Natural killer cell (primary cell): Measurements from ENCODE around the gene ESR2. TPM values are rescaled to one million over a fixed set of nuclear protein-coding genes. Genes with fewer than 3 reads are reported as not detected.
A peak's percentile ranks its signal among the peaks of the same experiment; 100 is the strongest.

Experiments used
- ATAC-seq, 3 donors: fragments of 150-1000 bp in 2 of 3; fragments of 200-7000 bp in 1 of 3; cut with Tn5 transposase; 1 replicate in 1 of 3; 2 replicates in 2 of 3; pipeline ENCODE4 v1.10.0; 2021; ENCODE audit warnings: mild to moderate bottlenecking in 2 of 3, moderate library complexity in 2 of 3
- DNase-seq, 2 donors: peaks; one replicate each; pipeline versions ENCODE4 v3.0.0 to v3.0.0-alpha.2; 2013 to 2021; ENCODE audit warnings: mixed read lengths in 1 of 2
- H3K27ac ChIP-seq: one replicate; pipeline ENCODE4 v1.5.1; 2013; ENCODE audit warnings: mild to moderate bottlenecking, low read length
- H3K27me3 ChIP-seq: one replicate; pipeline ENCODE4 v1.6.1; 2013; ENCODE audit warnings: low read length; ENCODE audit not compliant: control insufficient read depth, insufficient read depth
- H3K36me3 ChIP-seq: one replicate; pipeline ENCODE4 v1.6.1; 2013; ENCODE audit warnings: low read length; ENCODE audit not compliant: control insufficient read depth, insufficient read depth
- H3K4me1 ChIP-seq: one replicate; pipeline ENCODE4 v1.6.1; 2013; ENCODE audit warnings: low read length; ENCODE audit not compliant: control insufficient read depth, insufficient read depth
- H3K4me3 ChIP-seq: one replicate; pipeline ENCODE4 v1.5.1; 2013; ENCODE audit warnings: low read length
- H3K9me3 ChIP-seq: one replicate; pipeline ENCODE4 v1.6.1; 2013; ENCODE audit warnings: low read length; ENCODE audit not compliant: control insufficient read depth, insufficient read depth
- H3K27ac Mint-ChIP-seq, 2 donors: one replicate each; pipeline ENCODE4 v1.8.0; 2022; ENCODE audit warnings: mild to moderate bottlenecking in 2 of 2, mixed read lengths in 2 of 2, moderate library complexity in 1 of 2
- H3K27me3 Mint-ChIP-seq, 2 donors: one replicate each; pipeline ENCODE4 v1.8.0; 2022; ENCODE audit warnings: low read depth in 2 of 2, mixed read lengths in 2 of 2
- H3K36me3 Mint-ChIP-seq: one replicate; pipeline ENCODE4 v1.8.0; 2022; ENCODE audit warnings: mixed read lengths
- H3K4me1 Mint-ChIP-seq, 2 donors: one replicate each; pipeline ENCODE4 v1.8.0; 2022; ENCODE audit warnings: mixed read lengths in 2 of 2
- H3K4me3 Mint-ChIP-seq: one replicate; pipeline ENCODE4 v1.8.0; 2022; ENCODE audit warnings: mild to moderate bottlenecking, moderate library complexity, mixed read lengths
- H3K9me3 Mint-ChIP-seq, 2 donors: one replicate each; pipeline ENCODE4 v1.8.0; 2022; ENCODE audit warnings: mixed read lengths in 2 of 2
- WGBS: methylation state at CpG from one replicate; pipeline ENCODE4 v1.1.7; 2013; ENCODE audit warnings: missing lambda C conversion rate; ENCODE audit not compliant: insufficient coverage; 5-methylcytosine and 5-hydroxymethylcytosine counted together
- intact Hi-C: fragments of 100-400 bp; cut with micrococcal nuclease; formaldehyde crosslinking; loops from one replicate; pipeline ENCODE4 v1.14.2; 2022
- total RNA-seq, 4 donors: library from RNA; stranded (reverse); fragments of 120-200 nt in 1 of 4; gene quantifications; one replicate each; pipeline versions ENCODE4 v1.2.3 to v1.2.4, GENCODE V29; 2013 to 2022
- TF ChIP-seq, protein P1 (sequence below): fragments of 200-600 bp; IDR thresholded peaks from one replicate; pipeline ENCODE4 v1.8.0; 2022; ENCODE audit warnings: antibody characterized with exemption

ESR2 gene
- total RNA-seq, 3 donors from 2014 or later (not counting 1 experiment from before 2014, with no cell fraction given): 0.53 TPM; not detected in 2

GRCh38 chr14:64088647-64088964, 205.6 kb downstream of the ESR2 start:
- Histone ChIP-seq H3K4me3 (no peak overlapping the region), H3K27ac (no peak overlapping the region), H3K4me1 (no peaks in the 10 kb centered on the region), H3K9me3 (no peaks in the 10 kb centered on the region), H3K36me3 (peaks cover 64% of the 10 kb centered on the region), H3K27me3 (no peaks in the 10 kb centered on the region)
- TF ChIP-seq, protein P1, sequence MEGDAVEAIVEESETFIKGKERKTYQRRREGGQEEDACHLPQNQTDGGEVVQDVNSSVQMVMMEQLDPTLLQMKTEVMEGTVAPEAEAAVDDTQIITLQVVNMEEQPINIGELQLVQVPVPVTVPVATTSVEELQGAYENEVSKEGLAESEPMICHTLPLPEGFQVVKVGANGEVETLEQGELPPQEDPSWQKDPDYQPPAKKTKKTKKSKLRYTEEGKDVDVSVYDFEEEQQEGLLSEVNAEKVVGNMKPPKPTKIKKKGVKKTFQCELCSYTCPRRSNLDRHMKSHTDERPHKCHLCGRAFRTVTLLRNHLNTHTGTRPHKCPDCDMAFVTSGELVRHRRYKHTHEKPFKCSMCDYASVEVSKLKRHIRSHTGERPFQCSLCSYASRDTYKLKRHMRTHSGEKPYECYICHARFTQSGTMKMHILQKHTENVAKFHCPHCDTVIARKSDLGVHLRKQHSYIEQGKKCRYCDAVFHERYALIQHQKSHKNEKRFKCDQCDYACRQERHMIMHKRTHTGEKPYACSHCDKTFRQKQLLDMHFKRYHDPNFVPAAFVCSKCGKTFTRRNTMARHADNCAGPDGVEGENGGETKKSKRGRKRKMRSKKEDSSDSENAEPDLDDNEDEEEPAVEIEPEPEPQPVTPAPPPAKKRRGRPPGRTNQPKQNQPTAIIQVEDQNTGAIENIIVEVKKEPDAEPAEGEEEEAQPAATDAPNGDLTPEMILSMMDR: no peak
- H3K4me1 Mint-ChIP-seq: peaks cover 0 to 7% of the 10 kb centered on the region in 2 donors
- ATAC-seq: no peak
- no peak for DNase-seq
- no peaks in the 10 kb centered on the region for H3K9me3 Mint-ChIP-seq
- H3K27ac Mint-ChIP-seq: no peak overlapping the region
- H3K36me3 Mint-ChIP-seq: peaks cover 6% of the 10 kb centered on the region
- intact Hi-C loops: no loop called here
- H3K27me3 Mint-ChIP-seq: no peaks in the 10 kb centered on the region
- no peak overlapping the region for H3K4me3 Mint-ChIP-seq

- no peak for DNase-seq
- peaks cover 23% of the 10 kb centered on the region for H3K36me3 Mint-ChIP-seq
- peaks cover 60% of the 10 kb centered on the region for H3K36me3 ChIP-seq
Measured at GRCh38 chr14:64082837-64083236, 211.3 kb downstream of the ESR2 start.

DNA sequence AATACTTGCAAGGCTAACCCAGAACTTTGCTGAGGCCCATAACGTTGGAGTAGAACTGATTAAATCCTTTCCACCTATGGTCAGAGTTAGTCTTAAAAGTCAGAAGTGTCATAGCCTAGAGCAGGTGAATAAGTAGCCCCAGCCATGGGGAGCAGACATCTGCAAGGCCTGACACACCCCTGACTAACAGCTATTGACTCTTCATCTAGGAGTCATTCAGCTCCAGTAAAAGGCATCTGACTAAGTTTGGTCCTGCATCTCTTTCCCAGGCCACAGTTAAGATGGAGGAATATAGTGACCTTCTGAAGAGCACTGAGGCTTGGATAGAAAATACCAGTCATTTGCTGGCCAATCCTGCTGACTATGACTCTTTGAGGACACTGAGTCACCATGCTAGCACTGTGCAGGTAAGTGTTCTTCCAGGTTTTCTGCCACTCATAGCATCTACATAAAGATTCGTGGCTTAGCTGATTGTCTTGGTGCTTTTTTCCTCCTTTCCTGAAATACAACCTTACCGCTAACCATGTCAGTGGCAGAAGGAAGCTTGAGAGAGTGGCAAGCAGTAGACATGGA, 212.9 kb downstream of the ESR2 start:
- Mint-ChIP-seq H3K27me3 (no peaks in the 10 kb centered on the region), H3K9me3 (no peaks in the 10 kb centered on the region), H3K4me3 (no peak overlapping the region), H3K4me1 (peaks cover 4 to 6% of the 10 kb centered on the region in 2 donors), H3K36me3 (peaks cover 23% of the 10 kb centered on the region), H3K27ac (no peak overlapping the region)
- no peak overlapping the region for H3K27ac ChIP-seq
- DNase-seq: no peak
- H3K4me3 ChIP-seq: no peak overlapping the region
- WGBS: 100% methylated on average over 2 of the region's 3 CpGs
- ATAC-seq: no peak
- no peaks in the 10 kb centered on the region for H3K27me3 ChIP-seq
- peaks cover 57% of the 10 kb centered on the region for H3K36me3 ChIP-seq
- intact Hi-C loops: no loop called here
- H3K4me1 ChIP-seq: no peaks in the 10 kb centered on the region
- TF ChIP-seq, protein P1: no peak
- no peaks in the 10 kb centered on the region for H3K9me3 ChIP-seq

More at GRCh38 chr14:64082837-64083236, 211.3 kb downstream of the ESR2 start:
- Mint-ChIP-seq H3K27ac (peak overlapping the region in 1 of 2 donors; percentile 18), H3K9me3 (no peaks in the 10 kb centered on the region), H3K4me3 (no peak overlapping the region), H3K27me3 (no peaks in the 10 kb centered on the region), H3K4me1 (peaks cover 4 to 7% of the 10 kb centered on the region in 2 donors)
- intact Hi-C loops: no loop called here
- no peaks in the 10 kb centered on the region for H3K9me3 ChIP-seq
- no peaks in the 10 kb centered on the region for H3K4me1 ChIP-seq
- no peak for ATAC-seq
- no peaks in the 10 kb centered on the region for H3K27me3 ChIP-seq
- no peak overlapping the region for H3K4me3 ChIP-seq
- H3K27ac ChIP-seq: no peak overlapping the region
- 84% methylated on average over 7 of the region's 7 CpGs for WGBS
- TF ChIP-seq, protein P1: no peak

- H3K27me3 ChIP-seq: no peaks in the 10 kb centered on the region
- ATAC-seq (no peak), DNase-seq (no peak)
- Mint-ChIP-seq H3K27ac (peak overlapping the region; percentile 28 to 54), H3K27me3 (no peaks in the 10 kb centered on the region), H3K4me3 (no peak overlapping the region), H3K4me1 (peaks cover 0 to 4% of the 10 kb centered on the region in 2 donors), H3K36me3 (peaks cover 17% of the 10 kb centered on the region), H3K9me3 (no peaks in the 10 kb centered on the region)
- intact Hi-C loops: no loop called here
- no peaks in the 10 kb centered on the region for H3K4me1 ChIP-seq
- WGBS: 94% methylated on average over 2 of the region's 2 CpGs
- peaks cover 63% of the 10 kb centered on the region for H3K36me3 ChIP-seq
- H3K27ac ChIP-seq: no peak overlapping the region
- H3K4me3 ChIP-seq: no peak overlapping the region
- TF ChIP-seq, protein P1: no peak
- no peaks in the 10 kb centered on the region for H3K9me3 ChIP-seq
Measured at GRCh38 chr14:64080452-64080851, 213.7 kb downstream of the ESR2 start.
